Liver (tissue), 3 donors: ENCODE measurements around the gene COQ9.

Experiments
- FOXA1 ChIP-seq: IDR thresholded peaks from 2 replicates; pipeline ENCODE4 v1.6.1; 2016; ENCODE audit warnings: antibody characterized with exemption
- FOXA2 ChIP-seq: IDR thresholded peaks from 2 replicates; pipeline ENCODE4 v1.6.1; 2016; ENCODE audit warnings: antibody characterized with exemption
- SP1 ChIP-seq: IDR thresholded peaks from 2 replicates; pipeline ENCODE4 v1.6.1; 2018; ENCODE audit warnings: antibody characterized with exemption, mild to moderate bottlenecking
- TF ChIP-seq, protein P1 (sequence below): fragments of 150-350 bp; IDR thresholded peaks from 2 replicates; pipeline ENCODE4 v1.5.1; 2017; ENCODE audit warnings: improper control_type of control experiment, low read depth, low read length; ENCODE audit not compliant: missing input control
- TF ChIP-seq, protein P2 (sequence below): IDR thresholded peaks from 2 replicates; pipeline ENCODE4 v1.6.1; 2016; ENCODE audit warnings: antibody characterized with exemption
- TF ChIP-seq, protein P3 (sequence below): IDR thresholded peaks from 2 replicates; pipeline ENCODE4 v1.6.1; 2016; ENCODE audit warnings: antibody characterized with exemption
- donor health status: healthy.
- donor health status: healthy.

DNA sequence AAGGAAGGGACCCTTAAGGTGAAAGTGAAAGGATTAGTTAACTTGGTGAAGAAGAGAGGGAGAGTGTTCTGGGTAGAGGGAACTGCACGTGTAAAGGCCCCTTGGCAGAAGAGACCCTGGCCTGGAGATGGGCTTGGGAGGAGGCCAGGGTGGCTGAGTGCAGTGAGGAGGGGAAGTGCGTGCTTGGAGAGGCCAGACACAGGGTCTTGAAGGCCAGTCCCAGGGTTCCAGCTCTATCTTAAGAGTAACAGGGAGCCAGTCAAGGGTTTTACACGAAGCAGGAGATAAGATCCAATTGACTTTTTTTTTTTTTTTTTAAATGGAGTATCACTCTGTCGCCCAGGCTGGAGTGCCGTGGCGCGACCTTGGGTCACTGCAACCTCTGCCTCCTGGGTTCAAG is 54.2 kb downstream of the COQ9 start:
- TF ChIP-seq SP1 (no peak), FOXA2 (no peak), FOXA1 (no peak)
- TF ChIP-seq, protein P1, sequence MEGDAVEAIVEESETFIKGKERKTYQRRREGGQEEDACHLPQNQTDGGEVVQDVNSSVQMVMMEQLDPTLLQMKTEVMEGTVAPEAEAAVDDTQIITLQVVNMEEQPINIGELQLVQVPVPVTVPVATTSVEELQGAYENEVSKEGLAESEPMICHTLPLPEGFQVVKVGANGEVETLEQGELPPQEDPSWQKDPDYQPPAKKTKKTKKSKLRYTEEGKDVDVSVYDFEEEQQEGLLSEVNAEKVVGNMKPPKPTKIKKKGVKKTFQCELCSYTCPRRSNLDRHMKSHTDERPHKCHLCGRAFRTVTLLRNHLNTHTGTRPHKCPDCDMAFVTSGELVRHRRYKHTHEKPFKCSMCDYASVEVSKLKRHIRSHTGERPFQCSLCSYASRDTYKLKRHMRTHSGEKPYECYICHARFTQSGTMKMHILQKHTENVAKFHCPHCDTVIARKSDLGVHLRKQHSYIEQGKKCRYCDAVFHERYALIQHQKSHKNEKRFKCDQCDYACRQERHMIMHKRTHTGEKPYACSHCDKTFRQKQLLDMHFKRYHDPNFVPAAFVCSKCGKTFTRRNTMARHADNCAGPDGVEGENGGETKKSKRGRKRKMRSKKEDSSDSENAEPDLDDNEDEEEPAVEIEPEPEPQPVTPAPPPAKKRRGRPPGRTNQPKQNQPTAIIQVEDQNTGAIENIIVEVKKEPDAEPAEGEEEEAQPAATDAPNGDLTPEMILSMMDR: no peak
- TF ChIP-seq, protein P2, sequence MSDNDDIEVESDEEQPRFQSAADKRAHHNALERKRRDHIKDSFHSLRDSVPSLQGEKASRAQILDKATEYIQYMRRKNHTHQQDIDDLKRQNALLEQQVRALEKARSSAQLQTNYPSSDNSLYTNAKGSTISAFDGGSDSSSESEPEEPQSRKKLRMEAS: no peak
- TF ChIP-seq, protein P3, sequence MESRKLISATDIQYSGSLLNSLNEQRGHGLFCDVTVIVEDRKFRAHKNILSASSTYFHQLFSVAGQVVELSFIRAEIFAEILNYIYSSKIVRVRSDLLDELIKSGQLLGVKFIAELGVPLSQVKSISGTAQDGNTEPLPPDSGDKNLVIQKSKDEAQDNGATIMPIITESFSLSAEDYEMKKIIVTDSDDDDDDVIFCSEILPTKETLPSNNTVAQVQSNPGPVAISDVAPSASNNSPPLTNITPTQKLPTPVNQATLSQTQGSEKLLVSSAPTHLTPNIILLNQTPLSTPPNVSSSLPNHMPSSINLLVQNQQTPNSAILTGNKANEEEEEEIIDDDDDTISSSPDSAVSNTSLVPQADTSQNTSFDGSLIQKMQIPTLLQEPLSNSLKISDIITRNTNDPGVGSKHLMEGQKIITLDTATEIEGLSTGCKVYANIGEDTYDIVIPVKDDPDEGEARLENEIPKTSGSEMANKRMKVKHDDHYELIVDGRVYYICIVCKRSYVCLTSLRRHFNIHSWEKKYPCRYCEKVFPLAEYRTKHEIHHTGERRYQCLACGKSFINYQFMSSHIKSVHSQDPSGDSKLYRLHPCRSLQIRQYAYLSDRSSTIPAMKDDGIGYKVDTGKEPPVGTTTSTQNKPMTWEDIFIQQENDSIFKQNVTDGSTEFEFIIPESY: no peak
